Activated CD8-positive, alpha-beta memory T cell treated with anti-CD3 and anti-CD28 coated beads for 4 hours (primary cell): ENCODE results near the gene ATP13A2.

ENCODE experiments used
- DNase-seq, 2 donors: peaks; one replicate each; pipeline ENCODE4 v3.0.0-alpha.2; 2020; ENCODE audit warnings: low read depth in 2 of 2

Gene ATP13A2

GRCh38 chr1:17028662-17029188 lies 17.0 kb upstream of the ATP13A2 start:
- no peak for DNase-seq

DNA sequence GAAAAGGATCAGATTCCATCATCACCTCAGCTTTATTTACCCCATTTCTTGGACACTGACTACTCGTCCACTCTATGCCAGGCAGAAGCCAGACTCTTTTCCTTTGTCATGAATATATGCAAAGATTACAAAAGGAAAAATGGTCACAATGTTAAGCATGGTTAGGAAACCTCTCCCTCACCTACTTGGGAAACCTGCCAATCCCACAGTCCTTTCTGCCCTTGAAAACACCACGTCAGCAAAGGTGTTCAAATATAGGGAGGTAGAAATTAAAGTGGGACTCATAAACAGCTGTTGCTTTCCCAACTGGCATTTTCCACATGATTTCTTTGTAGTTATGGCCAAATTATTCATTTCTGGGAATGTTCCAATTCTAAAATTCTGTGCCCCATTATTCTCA lies 16.2 kb upstream of the ATP13A2 start:
- DNase-seq = no peak

GRCh38 chr1:17027403-17027802 lies 15.7 kb upstream of the ATP13A2 start:
- DNase-seq = no peak

GRCh38 chr1:17024721-17025120 lies 13.0 kb upstream of the ATP13A2 start:
- no peak for DNase-seq

GRCh38 chr1:17023573-17023972 lies 11.8 kb upstream of the ATP13A2 start:
- no peak for DNase-seq

DNA sequence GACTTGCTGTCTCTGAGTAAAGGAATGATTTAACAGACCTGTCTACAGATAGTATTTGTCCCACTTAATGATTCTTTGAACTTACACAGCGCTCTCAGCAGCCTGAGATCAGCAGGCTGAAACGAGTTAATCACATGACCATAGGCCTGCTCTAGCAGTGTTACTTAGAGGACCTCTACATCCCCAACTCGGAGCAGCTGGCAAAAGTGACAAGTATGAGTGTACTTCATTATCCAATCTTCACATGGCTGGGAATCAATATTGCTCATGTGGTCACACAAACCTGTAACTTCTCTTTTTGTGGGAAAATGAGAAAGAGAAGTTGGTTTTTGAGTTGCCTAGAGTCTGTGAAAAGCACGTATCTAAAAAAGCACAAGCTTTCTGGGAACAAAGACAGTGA lies 11.4 kb upstream of the ATP13A2 start:
- no peak for DNase-seq

DNA sequence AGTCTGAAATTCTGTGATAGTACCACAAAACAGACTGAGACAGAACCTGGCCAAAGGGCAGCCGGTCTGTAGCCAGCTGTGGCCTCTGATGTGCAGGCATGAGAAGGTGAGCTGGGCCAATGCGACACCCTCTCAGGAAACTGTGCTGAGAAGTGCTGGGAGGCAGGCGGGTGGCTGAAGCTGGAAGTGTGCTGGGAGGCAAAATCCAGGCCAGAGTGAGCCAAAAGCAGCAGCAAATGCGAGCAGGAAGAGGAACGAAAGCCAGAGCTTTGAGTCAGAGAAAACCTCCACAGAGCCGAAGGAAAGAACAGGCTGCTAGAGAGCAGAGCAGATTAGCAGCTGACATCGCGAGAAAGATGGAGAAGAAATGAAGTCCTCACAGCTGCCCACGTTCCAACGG lies 10.2 kb upstream of the ATP13A2 start:
- no peak for DNase-seq

GRCh38 chr1:17020502-17020901 lies 8.8 kb upstream of the ATP13A2 start:
- no peak for DNase-seq

DNA sequence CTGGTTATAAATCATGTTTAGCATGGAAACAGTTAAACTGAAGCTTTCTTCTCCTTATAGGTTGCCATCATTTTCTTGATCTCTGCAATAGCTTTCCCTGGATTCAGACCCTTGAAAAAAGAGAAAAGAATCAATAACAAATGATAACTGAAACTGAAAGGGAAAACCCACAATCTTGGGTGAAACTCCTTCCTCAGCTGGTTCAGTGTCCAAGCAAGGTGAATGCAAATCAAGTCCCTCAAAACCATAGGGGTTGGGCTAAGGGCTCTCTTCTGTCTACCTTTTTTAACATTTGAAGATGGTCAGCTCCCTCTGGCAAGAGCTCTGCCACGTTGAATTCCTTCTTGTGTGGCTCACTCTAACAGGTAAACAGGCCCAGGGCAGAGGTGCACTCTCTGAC lies 7.1 kb upstream of the ATP13A2 start:
- no peak for DNase-seq

- DNase-seq = no peak
Measured at GRCh38 chr1:17017435-17017834, 5.7 kb upstream of the ATP13A2 start.

DNA sequence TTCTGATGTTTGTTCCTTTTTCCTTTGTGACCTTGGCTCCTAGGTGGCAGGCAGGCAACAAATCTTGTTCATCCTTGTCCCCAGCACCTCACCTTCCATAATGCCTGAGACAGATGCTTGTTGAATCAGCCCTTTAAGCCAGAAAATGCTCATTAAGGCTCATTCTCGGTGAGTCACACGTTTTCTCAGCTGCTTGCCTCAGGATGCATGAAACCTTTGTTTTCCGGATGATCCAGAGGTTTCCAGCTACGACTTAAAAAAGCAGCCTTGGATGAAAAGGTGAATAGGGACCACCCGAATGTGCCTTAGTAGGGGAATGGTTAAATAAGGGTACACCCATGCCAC lies 4.6 kb upstream of the ATP13A2 start:
- no peak for DNase-seq

GRCh38 chr1:17014671-17015567 lies 3.2 kb upstream of the ATP13A2 start:
- DNase-seq = no peak

- no peak for DNase-seq
Measured at GRCh38 chr1:17013491-17014320, 2.0 kb upstream of the ATP13A2 start.

- no peak for DNase-seq
Measured at GRCh38 chr1:17012775-17013490, 1.2 kb upstream of the ATP13A2 start.

- no peak for DNase-seq
Measured at GRCh38 chr1:17011092-17011438, 663 bp downstream of the ATP13A2 start.

- DNase-seq = no peak
Measured at GRCh38 chr1:17009706-17010105, 2.0 kb downstream of the ATP13A2 start.

DNA sequence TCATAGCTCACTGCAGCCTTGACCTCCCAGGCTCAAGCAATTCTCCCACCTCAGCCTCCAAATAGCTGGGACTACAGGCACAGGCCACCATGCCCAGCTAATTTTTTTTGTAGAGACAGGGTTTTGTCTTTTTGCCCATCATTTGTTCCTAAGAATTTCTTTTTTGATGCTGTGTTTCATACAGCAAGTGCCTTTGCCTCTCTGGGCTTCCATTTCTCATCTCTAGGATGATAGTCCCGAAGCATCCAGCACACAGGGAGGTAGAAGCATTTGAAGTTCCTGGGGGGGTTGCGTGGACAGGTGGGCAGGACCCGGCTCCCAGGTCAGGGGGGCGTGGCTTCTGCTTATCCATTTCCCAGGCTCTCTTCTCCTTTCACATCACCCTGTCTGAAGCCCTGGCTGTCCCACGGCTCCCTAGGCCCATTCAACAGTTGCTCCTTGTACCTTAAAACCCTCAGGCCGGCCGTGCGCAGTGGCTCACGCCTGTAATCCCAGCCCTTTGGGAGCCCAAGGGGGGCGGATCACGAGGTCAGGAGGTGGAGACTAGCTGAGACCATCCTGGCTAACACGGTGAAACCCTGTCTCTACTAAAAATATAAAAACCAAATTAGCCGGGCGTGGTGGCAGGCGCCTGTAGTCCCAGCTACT lies 3.4 kb downstream of the ATP13A2 start:
- no peak for DNase-seq

DNA sequence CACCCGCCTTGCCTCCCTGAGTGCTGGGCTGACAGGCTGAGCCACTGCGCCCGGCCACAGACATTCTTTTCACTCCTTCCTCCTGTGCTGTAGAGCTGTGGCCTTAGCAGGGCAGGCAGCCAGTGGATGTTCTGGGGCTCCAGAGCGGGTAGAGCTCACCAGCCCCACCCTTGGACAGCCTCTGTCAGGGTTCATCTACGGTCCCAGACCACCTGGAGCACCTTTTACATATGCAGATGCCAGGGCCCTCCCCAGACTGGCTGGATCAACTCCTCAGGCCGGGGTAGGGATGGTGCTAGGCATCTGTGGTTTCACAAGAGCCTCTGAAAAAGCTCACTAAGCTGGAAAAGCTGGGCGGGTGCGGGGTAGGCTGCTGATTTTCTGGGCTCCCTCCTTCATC lies 4.6 kb downstream of the ATP13A2 start:
- DNase-seq = no peak

- DNase-seq = no peak
Measured at GRCh38 chr1:17005365-17005740, 6.4 kb downstream of the ATP13A2 start.

- DNase-seq = no peak
Measured at GRCh38 chr1:17004466-17005364, 7.0 kb downstream of the ATP13A2 start.

DNA sequence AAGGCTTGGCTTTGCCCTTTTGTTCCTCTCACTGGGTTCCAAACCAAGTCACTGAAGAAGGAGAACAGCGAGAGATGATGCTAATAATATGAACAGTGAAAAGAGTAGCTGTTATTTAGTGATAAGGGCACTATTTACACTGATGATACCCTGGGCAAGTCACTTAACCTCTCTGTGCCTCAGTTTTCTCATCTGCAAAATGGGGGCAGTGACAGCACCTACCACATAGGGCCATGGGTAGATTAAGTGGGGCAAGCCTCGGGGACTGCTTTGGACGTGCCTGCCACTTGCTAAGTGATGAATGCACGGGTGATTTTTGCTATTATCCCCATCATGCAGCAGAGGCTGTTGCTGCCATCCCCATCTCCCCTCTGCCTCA lies 9.2 kb downstream of the ATP13A2 start:
- no peak for DNase-seq
